DND-41 (cell line): ENCODE data around the gene ZNF512B.

ENCODE experiments used
- ATAC-seq: fragments of 200-7000 bp; cut with Tn5 transposase; 3 replicates; pipeline ENCODE4 v1.9.1; 2021; ENCODE audit warnings: low read depth; ENCODE audit not compliant: insufficient read depth
- DNase-seq: peaks from one replicate; pipeline ENCODE4 v3.0.0-alpha.2; 2020
- H2AFZ ChIP-seq: 2 replicates; pipeline ENCODE4 v1.6.0; 2012; ENCODE audit warnings: low read depth, low read length
- H3K27ac ChIP-seq: 2 replicates; pipeline ENCODE4 v1.5.1; 2012; ENCODE audit warnings: low read length, inconsistent platforms
- H3K27me3 ChIP-seq: fragments of 200-600 bp; sonication (generic); 2 replicates; pipeline ENCODE4 v1.6.0; 2012; ENCODE audit warnings: low read length, mild to moderate bottlenecking, inconsistent platforms; ENCODE audit not compliant: insufficient read depth, poor library complexity
- H3K36me3 ChIP-seq: 2 replicates; pipeline ENCODE4 v1.5.1; 2012; ENCODE audit warnings: low read length, inconsistent platforms; ENCODE audit not compliant: insufficient read depth
- H3K4me1 ChIP-seq: 2 replicates; pipeline ENCODE4 v1.5.1; 2012; ENCODE audit warnings: mild to moderate bottlenecking, low read length; ENCODE audit not compliant: insufficient read depth
- H3K4me2 ChIP-seq: 2 replicates; pipeline ENCODE4 v1.6.0; 2012; ENCODE audit warnings: mild to moderate bottlenecking, moderate library complexity, low read length, inconsistent platforms; ENCODE audit not compliant: insufficient read depth
- H3K4me3 ChIP-seq, 2 experiments: fragments of 200-600 bp in 1 of 2; shearing (Covaris generic) in 1 of 2; 2 replicates each; pipeline ENCODE4 v1.5.1; 2012 to 2016; ENCODE audit warnings: inconsistent platforms in 2 of 2, low read length in 2 of 2, mild to moderate bottlenecking in 2 of 2, low read depth in 1 of 2, moderate library complexity in 1 of 2
- H3K79me2 ChIP-seq: 2 replicates; pipeline ENCODE4 v1.6.0; 2012; ENCODE audit warnings: low read length, inconsistent platforms; ENCODE audit not compliant: insufficient read depth
- H3K9ac ChIP-seq: 2 replicates; pipeline ENCODE4 v1.6.0; 2012; ENCODE audit warnings: low read depth, mild to moderate bottlenecking, inconsistent platforms, low read length, moderate library complexity
- H3K9me3 ChIP-seq: 2 replicates; pipeline ENCODE4 v1.5.1; 2012; ENCODE audit warnings: low read length, moderate library complexity, mild to moderate bottlenecking, inconsistent platforms; ENCODE audit not compliant: insufficient read depth, severe bottlenecking
- H4K20me1 ChIP-seq: 2 replicates; pipeline ENCODE4 v1.6.0; 2012; ENCODE audit warnings: low read length; ENCODE audit not compliant: insufficient read depth
- EZH2 ChIP-seq: IDR thresholded peaks from 3 replicates; pipeline ENCODE4 v1.6.1; 2012; ENCODE audit warnings: borderline replicate concordance, low read depth, mild to moderate bottlenecking, moderate library complexity, low read length, inconsistent platforms; ENCODE audit not compliant: severe bottlenecking
- TF ChIP-seq, protein P1 (sequence below): IDR thresholded peaks from 2 replicates; pipeline ENCODE4 v1.5.1; 2012; ENCODE audit warnings: borderline replicate concordance, low read length, moderate library complexity, mild to moderate bottlenecking; ENCODE audit not compliant: poor library complexity, severe bottlenecking; ENCODE audit errors: extremely low read depth

The ZNF512B gene

DNA sequence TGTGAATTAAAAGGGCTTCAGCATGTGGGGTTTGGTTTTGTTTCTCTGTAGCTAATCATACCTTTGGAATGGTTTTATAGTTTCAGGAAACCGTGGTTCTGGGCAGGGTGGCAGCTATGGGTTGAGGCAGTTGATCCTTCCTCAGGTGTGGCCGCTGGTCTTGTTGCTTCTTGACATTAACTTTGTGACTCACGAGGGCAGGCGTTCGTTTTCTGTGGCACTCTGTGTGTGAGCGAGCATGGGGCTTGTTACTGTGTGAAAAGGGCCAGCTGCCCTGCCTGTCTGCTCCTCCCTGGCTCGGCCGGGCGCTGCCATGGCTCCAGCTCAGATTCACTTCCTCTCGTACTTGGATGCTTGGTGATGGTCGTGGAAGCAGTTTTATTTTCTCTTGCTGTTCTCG lies 58.6 kb downstream of the ZNF512B start:
- no peak overlapping the region for H3K4me3 ChIP-seq
- peaks cover 22% of the 10 kb centered on the region for H3K36me3 ChIP-seq
- no peaks in the 10 kb centered on the region for H3K4me1 ChIP-seq
- no peak overlapping the region for H3K9ac ChIP-seq
- TF ChIP-seq EZH2, result no peak
- TF ChIP-seq, protein P1, sequence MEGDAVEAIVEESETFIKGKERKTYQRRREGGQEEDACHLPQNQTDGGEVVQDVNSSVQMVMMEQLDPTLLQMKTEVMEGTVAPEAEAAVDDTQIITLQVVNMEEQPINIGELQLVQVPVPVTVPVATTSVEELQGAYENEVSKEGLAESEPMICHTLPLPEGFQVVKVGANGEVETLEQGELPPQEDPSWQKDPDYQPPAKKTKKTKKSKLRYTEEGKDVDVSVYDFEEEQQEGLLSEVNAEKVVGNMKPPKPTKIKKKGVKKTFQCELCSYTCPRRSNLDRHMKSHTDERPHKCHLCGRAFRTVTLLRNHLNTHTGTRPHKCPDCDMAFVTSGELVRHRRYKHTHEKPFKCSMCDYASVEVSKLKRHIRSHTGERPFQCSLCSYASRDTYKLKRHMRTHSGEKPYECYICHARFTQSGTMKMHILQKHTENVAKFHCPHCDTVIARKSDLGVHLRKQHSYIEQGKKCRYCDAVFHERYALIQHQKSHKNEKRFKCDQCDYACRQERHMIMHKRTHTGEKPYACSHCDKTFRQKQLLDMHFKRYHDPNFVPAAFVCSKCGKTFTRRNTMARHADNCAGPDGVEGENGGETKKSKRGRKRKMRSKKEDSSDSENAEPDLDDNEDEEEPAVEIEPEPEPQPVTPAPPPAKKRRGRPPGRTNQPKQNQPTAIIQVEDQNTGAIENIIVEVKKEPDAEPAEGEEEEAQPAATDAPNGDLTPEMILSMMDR, result no peak
- ATAC-seq (0 out of 3 replicates have a peak, but pooled peaks have one; percentile 22), DNase-seq (no peak)
- no peak overlapping the region for H3K4me2 ChIP-seq
- H2AFZ ChIP-seq, result no peak overlapping the region
- peaks cover 70% of the 10 kb centered on the region for H4K20me1 ChIP-seq
- H3K27me3 ChIP-seq, result no peaks in the 10 kb centered on the region
- H3K9me3 ChIP-seq, result peaks cover 5% of the 10 kb centered on the region
- H3K79me2 ChIP-seq, result peaks cover 99% of the 10 kb centered on the region
- H3K27ac ChIP-seq, result 0 out of 2 replicates have a peak overlapping the region, but pooled peaks have one; percentile 15

GRCh38 chr20:63908008-63908682 lies 61.6 kb downstream of the ZNF512B start:
- Histone ChIP-seq H3K79me2 (peaks cover 99% of the 10 kb centered on the region), H3K27me3 (no peaks in the 10 kb centered on the region), H4K20me1 (peaks cover 75% of the 10 kb centered on the region), H2AFZ (no peak overlapping the region), H3K27ac (no peak overlapping the region), H3K9me3 (no peaks in the 10 kb centered on the region), H3K4me3 (no peak overlapping the region), H3K36me3 (peaks cover 14% of the 10 kb centered on the region), H3K4me2 (no peak overlapping the region), H3K4me1 (no peaks in the 10 kb centered on the region), H3K9ac (no peak overlapping the region)
- no peak for DNase-seq
- TF ChIP-seq, protein P1, result no peak
- TF ChIP-seq EZH2, result no peak
- no peak for ATAC-seq
